ENCODE measurements around the gene MCCD1. TPM values are rescaled to one million over a fixed set of nuclear protein-coding genes. Genes with fewer than 3 reads are reported as not detected.

Gene MCCD1
- total RNA-seq, 3 donors from 2014 or later = not detected

DNA sequence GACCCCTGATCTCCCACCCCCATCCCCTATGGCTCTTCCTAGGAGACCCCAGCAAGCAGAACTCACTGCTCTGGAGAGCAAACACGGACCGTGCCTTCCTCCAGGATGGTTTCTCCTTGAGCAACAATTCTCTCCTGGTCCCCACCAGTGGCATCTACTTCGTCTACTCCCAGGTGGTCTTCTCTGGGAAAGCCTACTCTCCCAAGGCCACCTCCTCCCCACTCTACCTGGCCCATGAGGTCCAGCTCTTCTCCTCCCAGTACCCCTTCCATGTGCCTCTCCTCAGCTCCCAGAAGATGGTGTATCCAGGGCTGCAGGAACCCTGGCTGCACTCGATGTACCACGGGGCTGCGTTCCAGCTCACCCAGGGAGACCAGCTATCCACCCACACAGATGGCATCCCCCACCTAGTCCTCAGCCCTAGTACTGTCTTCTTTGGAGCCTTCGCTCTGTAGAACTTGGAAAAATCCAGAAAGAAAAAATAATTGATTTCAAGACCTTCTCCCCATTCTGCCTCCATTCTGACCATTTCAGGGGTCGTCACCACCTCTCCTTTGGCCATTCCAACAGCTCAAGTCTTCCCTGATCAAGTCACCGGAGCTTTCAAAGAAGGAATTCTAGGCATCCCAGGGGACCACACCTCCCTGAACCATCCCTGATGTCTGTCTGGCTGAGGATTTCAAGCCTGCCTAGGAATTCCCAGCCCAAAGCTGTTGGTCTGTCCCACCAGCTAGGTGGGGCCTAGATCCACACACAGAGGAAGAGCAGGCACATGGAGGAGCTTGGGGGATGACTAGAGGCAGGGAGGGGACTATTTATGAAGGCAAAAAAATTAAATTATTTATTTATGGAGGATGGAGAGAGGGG is 44.7 kb downstream of the MCCD1 start:
- no peak for DNase-seq (ENCODE audit: low spot score in 2 of 2)
- peaks cover 0 to 4% of the 10 kb centered on the region in 2 donors for H3K27me3 ChIP-seq
- intact Hi-C loops (cut with DNase I; ENCODE audit: low total_unique reads) = no loop called here
- H3K27ac ChIP-seq = no peak overlapping the region
- no peaks in the 10 kb centered on the region for H3K4me1 ChIP-seq
- H3K36me3 ChIP-seq = no peaks in the 10 kb centered on the region
- no peak overlapping the region for H3K4me3 ChIP-seq
- no peak for TF ChIP-seq POLR2A (IDR thresholded peaks at IDR 0.05)
- no peak for TF ChIP-seq POLR2AphosphoS5 (IDR thresholded peaks at IDR 0.05)
- TF ChIP-seq, protein P1, sequence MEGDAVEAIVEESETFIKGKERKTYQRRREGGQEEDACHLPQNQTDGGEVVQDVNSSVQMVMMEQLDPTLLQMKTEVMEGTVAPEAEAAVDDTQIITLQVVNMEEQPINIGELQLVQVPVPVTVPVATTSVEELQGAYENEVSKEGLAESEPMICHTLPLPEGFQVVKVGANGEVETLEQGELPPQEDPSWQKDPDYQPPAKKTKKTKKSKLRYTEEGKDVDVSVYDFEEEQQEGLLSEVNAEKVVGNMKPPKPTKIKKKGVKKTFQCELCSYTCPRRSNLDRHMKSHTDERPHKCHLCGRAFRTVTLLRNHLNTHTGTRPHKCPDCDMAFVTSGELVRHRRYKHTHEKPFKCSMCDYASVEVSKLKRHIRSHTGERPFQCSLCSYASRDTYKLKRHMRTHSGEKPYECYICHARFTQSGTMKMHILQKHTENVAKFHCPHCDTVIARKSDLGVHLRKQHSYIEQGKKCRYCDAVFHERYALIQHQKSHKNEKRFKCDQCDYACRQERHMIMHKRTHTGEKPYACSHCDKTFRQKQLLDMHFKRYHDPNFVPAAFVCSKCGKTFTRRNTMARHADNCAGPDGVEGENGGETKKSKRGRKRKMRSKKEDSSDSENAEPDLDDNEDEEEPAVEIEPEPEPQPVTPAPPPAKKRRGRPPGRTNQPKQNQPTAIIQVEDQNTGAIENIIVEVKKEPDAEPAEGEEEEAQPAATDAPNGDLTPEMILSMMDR (IDR thresholded peaks at IDR 0.05) = no peak
- H3K9me3 ChIP-seq = no peaks in the 10 kb centered on the region

DNA sequence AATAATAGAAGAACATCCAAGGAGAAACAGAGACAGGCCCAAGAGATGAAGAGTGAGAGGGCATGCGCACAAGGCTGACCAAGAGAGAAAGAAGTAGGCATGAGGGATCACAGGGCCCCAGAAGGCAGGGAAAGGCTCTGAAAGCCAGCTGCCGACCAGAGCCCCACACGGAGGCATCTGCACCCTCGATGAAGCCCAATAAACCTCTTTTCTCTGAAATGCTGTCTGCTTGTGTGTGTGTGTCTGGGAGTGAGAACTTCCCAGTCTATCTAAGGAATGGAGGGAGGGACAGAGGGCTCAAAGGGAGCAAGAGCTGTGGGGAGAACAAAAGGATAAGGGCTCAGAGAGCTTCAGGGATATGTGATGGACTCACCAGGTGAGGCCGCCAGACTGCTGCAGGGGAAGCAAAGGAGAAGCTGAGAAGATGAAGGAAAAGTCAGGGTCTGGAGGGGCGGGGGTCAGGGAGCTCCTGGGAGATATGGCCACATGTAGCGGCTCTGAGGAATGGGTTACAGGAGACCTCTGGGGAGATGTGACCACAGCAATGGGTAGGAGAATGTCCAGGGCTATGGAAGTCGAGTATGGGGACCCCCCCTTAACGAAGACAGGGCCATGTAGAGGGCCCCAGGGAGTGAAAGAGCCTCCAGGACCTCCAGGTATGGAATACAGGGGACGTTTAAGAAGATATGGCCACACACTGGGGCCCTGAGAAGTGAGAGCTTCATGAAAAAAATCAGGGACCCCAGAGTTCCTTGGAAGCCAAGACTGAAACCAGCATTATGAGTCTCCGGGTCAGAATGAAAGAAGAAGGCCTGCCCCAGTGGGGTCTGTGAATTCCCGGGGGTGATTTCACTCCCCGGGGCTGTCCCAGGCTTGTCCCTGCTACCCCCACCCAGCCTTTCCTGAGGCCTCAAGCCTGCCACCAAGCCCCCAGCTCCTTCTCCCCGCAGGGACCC is 45.6 kb downstream of the MCCD1 start:
- DNase-seq (ENCODE audit: low spot score in 2 of 2) = no peak
- H3K27me3 ChIP-seq = peaks cover 0 to 4% of the 10 kb centered on the region in 2 donors
- no peaks in the 10 kb centered on the region for H3K9me3 ChIP-seq
- no peak for TF ChIP-seq POLR2AphosphoS5 (IDR thresholded peaks at IDR 0.05)
- H3K36me3 ChIP-seq = no peaks in the 10 kb centered on the region
- H3K4me1 ChIP-seq = no peaks in the 10 kb centered on the region
- intact Hi-C loops (cut with DNase I; ENCODE audit: low total_unique reads) = no loop called here
- peak overlapping the region in 1 of 2 donors; percentile 11 for H3K27ac ChIP-seq
- H3K4me3 ChIP-seq = no peak overlapping the region

DNA sequence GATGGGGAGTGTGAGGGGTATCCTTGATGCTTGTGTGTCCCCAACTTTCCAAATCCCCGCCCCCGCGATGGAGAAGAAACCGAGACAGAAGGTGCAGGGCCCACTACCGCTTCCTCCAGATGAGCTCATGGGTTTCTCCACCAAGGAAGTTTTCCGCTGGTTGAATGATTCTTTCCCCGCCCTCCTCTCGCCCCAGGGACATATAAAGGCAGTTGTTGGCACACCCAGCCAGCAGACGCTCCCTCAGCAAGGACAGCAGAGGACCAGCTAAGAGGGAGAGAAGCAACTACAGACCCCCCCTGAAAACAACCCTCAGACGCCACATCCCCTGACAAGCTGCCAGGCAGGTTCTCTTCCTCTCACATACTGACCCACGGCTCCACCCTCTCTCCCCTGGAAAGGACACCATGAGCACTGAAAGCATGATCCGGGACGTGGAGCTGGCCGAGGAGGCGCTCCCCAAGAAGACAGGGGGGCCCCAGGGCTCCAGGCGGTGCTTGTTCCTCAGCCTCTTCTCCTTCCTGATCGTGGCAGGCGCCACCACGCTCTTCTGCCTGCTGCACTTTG is 46.7 kb downstream of the MCCD1 start, which contains the start of gene TNF:
Gene TNF, plus strand, starts transcription at position 231 of the 567 bp plus-strand sequence. Its CDS starts 177 bp downstream, at position 408.
- H3K36me3 ChIP-seq = no peaks in the 10 kb centered on the region
- intact Hi-C loops (cut with DNase I; ENCODE audit: low total_unique reads) = no loop called here
- no peaks in the 10 kb centered on the region for H3K9me3 ChIP-seq
- H3K4me3 ChIP-seq = peak within 1 kb of the TSS; percentile 17 to 59 (median 38)
- H3K27ac ChIP-seq = peak within 1 kb of the TSS in 1 of 2 donors; percentile 33
- H3K27me3 ChIP-seq = no peaks in the 10 kb centered on the region
- H3K4me1 ChIP-seq = no peaks in the 10 kb centered on the region
- TF ChIP-seq, protein P1 (IDR thresholded peaks at IDR 0.05) = no peak
- no peak for TF ChIP-seq POLR2AphosphoS5 (IDR thresholded peaks at IDR 0.05)
- no peak for TF ChIP-seq POLR2A (IDR thresholded peaks at IDR 0.05)
- peak in 1 of 2 donors; percentile 53 for DNase-seq (ENCODE audit: low spot score in 2 of 2)

DNA sequence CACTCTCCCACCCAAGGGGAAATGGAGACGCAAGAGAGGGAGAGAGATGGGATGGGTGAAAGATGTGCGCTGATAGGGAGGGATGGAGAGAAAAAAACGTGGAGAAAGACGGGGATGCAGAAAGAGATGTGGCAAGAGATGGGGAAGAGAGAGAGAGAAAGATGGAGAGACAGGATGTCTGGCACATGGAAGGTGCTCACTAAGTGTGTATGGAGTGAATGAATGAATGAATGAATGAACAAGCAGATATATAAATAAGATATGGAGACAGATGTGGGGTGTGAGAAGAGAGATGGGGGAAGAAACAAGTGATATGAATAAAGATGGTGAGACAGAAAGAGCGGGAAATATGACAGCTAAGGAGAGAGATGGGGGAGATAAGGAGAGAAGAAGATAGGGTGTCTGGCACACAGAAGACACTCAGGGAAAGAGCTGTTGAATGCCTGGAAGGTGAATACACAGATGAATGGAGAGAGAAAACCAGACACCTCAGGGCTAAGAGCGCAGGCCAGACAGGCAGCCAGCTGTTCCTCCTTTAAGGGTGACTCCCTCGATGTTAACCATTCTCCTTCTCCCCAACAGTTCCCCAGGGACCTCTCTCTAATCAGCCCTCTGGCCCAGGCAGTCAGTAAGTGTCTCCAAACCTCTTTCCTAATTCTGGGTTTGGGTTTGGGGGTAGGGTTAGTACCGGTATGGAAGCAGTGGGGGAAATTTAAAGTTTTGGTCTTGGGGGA is 47.4 kb downstream of the MCCD1 start:
- TF ChIP-seq, protein P1 (IDR thresholded peaks at IDR 0.05) = no peak
- no peak for TF ChIP-seq POLR2A (IDR thresholded peaks at IDR 0.05)
- no peak for TF ChIP-seq POLR2AphosphoS5 (IDR thresholded peaks at IDR 0.05)

More for the DNA sequence above, 47.4 kb downstream of the MCCD1 start:
- intact Hi-C loops (cut with DNase I; ENCODE audit: low total_unique reads) = no loop called here
- H3K36me3 ChIP-seq = no peaks in the 10 kb centered on the region
- H3K4me1 ChIP-seq = no peaks in the 10 kb centered on the region
- no peak for DNase-seq (ENCODE audit: low spot score in 2 of 2)
- H3K27me3 ChIP-seq = no peaks in the 10 kb centered on the region
- peak overlapping the region; percentile 17 to 59 (median 38) for H3K4me3 ChIP-seq
- no peak overlapping the region for H3K27ac ChIP-seq
- H3K9me3 ChIP-seq = no peaks in the 10 kb centered on the region
